Keratinocyte (primary cell): Measurements from ENCODE around the gene SLC17A7.

Source experiments
- CTCF ChIP-seq, 3 experiments: IDR thresholded peaks in 1 of 3; conservative IDR thresholded peaks in 1 of 3; optimal IDR thresholded peaks in 1 of 3; 2 replicates in 2 of 3; 3 replicates in 1 of 3; pipeline versions ENCODE3 to v1.5.1; 2011; ENCODE audit warnings: low read length in 3 of 3, mild to moderate bottlenecking in 3 of 3, moderate library complexity in 2 of 3, control low read depth in 1 of 3, inconsistent platforms in 1 of 3; ENCODE audit not compliant: insufficient read depth in 2 of 3; ENCODE audit errors: extremely low read depth in 1 of 3
- EZH2 ChIP-seq: IDR thresholded peaks from one replicate; pipeline ENCODE4 v1.6.1; 2012; ENCODE audit warnings: inconsistent platforms, mild to moderate bottlenecking, low read length, moderate library complexity

- TF ChIP-seq CTCF (optimal IDR thresholded peaks at IDR 0.05 in 1 of 3, IDR thresholded peaks at IDR 0.05 in 1 of 3, conservative IDR thresholded peaks at IDR 0.05 in 1 of 3; ENCODE audit: extremely low read depth in 1 of 3, insufficient read depth in 2 of 3, low read length in 3 of 3) (peak; percentile 85 to 96 (median 89)), EZH2 (no peak)
Observed at GRCh38 chr19:49391581-49392399, 49.5 kb downstream of the SLC17A7 start.
